NCI-H226 (cell line): ENCODE measurements around the gene MYOM1.

Source experiments
- DNase-seq: peaks from one replicate; pipeline ENCODE4 v3.0.0-alpha.2; 2015

Gene MYOM1

DNA sequence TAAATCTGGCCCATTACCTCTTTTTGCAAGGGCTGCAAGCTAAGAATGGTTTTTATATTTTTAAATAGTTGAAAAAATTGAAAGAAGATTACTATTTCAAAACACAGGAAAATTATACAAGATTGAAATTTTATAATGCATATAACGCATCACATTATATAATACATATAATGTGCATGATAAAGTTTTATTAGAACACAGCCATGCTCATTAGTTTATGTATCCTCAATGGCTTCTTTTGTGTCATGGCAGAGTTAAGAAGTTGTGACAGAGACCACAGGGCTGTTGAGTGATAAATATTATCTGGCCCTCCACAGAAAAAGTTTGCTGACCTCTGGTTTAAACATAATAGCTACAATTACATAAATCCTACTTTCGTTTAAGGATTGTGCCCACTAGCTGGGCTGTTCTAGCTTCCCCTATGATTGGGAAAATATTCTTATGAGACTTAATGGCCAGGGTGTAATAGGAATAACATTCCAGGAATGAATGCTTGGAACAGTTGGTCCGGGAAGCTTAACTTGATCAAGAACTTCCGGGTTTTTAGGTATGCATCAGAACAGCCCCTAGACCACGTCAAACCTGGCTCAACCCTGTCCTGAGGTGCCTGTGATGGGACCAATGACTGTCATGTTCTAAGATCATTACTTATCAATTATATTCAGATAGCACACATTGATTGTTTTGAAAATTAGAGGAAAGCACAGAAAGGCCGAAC is 108.1 kb downstream of the MYOM1 start:
- DNase-seq, result no peak

DNA sequence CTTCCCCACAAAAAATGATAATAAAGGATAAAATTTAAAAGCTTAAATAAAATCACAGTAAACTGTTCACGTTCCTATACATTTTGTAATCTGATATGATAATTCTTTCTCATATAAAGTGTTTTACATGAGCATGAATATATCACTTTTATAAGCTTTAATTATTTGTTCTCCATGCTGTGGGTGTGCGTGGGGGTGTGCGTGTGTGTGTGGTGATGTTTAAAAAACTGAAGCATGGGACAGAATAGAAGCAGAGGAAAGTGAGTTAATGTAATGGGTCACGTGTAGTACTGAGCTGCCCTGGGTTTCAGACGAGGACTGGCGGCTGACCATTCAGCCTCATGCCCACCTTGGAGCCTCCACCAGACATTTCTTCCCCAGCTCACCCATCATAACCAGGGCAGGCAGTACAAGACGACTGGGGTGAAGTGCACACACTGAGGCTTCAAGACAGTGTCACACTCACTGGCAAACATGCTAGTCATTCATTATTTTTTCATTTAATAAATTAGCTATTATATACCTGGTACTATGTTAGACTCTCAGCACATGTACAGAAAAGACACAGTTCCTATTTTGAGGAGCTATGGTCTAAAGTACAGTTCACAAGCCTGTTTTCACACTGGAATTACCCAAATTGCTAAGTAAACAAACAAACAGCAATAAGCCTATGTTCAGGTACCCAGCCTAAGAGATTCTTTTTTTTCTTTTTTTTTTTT is 109.6 kb downstream of the MYOM1 start:
- no peak for DNase-seq

DNA sequence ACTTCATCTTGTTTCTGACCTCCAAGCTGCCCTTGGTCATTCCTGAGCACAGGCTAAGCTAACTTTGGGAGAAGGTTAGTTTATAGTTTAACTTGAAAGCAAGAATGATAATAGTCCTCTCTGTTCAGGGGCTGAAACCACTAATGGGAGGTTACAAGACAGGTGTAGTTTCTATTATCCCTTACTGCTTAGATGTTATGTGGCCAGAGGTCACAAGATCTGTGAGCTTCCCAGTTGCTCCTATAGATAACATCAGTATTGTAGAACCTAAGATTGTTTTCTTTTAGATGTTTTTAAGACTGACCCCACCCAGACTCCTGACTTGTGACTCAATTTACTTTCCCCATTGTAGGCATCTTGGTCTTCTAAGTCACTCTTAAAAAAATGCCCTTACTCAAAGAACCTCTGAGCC is 112.0 kb downstream of the MYOM1 start:
- no peak for DNase-seq

DNA sequence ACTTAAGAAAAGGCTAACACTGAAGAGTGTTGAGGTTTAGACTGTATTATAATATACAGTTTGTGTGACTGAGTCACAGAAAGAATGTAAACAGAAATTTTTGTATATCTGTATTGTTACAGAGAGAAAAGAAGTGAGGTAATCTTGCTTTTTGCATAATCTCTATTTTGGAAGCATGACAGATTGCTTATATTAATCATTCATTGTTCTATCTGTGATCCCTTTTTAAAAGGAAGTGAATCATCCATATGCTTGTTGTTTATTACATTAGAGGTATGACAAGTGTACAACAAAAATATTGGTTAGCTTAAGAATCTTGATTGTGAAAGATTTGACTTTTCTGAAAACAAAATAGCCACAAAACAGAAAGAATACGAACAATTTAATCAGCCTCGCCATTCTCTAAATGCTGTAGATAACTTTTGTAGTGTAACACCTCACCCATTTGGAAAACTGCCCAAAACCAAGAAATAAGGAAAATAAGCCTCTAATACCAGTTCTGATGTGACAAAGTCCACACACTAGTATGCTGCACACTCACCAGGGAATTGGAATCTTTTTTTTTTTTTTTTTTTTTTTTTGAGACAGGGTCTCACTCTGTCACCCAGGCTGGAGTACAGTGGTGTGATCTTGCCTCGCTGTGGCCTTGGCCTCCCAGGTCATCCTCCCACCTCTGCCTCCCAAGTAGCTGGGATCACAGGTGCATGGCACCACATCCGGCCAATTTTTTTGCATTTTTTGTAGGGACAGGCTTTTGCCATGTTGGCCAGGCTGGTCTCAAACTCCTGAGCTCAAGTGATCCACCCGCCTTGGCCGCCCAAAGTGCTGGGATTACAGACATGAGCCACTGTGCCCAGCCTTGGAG is 115.3 kb downstream of the MYOM1 start:
- DNase-seq, result peak; percentile 57

DNA sequence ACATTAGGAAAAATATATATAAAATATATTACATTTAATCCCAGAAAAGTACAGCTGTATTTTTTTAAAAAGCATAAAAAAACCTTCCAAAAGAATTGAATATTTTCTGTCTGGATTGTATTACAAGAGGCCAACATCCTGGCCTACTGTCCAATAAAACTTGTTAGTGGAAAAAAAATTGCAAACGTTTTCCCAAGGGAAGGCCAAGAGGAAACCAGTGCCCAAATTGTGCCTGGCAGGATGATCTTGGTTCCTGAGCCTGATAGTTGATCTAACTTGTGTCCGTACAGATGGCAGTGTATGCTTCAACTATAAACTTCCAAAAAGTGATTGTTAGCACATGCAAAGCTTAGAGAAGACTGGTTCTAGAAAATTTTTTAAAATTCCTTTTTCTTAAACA is 116.2 kb downstream of the MYOM1 start:
- no peak for DNase-seq

DNA sequence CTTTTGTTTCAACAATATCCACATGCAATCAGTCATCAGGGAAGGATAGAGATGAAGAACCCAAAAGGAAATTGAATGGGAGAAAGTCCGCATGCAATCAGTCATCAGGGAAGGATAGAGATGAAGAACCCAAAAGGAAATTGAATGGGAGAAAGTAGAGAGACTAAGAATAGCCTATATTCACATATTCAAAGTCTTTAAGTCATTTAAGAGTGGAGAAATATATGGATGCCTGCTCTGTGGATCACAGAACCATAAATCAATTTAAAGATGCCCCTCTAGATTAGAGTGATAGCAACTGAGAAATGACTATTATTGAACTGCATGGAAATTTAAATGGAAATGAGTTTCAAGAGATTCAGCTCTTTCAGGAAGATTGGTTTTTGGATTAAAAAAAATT is 116.8 kb downstream of the MYOM1 start:
- no peak for DNase-seq

DNA sequence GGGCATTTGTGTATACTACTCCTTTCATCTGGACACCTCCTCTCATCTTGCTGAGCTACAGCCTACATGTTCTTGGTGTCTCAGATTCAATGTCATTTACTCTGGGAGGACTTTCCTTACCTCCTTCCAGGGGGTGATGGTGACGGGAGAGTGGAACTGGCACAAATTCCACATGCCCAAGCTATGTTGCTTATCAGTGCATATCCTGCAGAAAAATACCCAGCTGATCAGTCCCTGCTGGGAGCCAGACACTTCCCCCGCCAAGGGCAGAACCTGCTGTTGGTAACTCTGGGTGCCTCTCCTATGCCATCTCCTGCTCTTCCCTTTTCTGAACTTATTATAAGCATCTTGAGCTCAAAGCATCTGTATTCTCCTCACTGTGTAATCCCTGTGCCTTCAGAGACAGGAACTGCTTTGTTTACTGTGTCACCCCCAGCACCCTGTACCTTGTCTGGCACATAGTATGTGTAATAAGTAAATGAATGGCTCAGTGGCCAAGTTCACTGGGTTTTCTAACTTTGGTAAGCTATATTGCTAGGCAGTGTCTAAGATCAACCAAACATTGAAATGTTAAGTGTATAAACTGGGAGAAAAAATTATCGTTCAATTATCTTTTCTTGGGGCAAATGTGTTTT is 119.2 kb downstream of the MYOM1 start:
- DNase-seq, result no peak

DNA sequence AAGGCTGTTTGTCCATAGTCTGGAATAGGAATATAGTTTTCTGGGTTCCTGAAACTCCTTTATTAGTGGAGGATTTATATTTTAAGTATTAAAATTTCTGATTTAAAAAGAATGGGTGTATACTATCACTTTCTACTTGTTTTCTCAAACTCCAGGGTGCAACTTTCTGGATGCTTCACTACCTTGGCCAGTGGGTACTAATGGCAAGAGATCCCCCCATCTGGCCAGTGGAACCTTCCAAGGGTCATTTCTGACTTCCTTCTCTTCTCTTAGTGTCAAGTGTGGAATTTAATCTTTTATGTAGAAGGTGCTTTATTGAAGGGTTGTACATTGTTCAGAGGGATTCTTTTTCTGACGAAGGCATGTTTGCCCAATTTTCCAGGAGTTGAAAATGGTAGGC is 120.4 kb downstream of the MYOM1 start:
- DNase-seq, result no peak

DNA sequence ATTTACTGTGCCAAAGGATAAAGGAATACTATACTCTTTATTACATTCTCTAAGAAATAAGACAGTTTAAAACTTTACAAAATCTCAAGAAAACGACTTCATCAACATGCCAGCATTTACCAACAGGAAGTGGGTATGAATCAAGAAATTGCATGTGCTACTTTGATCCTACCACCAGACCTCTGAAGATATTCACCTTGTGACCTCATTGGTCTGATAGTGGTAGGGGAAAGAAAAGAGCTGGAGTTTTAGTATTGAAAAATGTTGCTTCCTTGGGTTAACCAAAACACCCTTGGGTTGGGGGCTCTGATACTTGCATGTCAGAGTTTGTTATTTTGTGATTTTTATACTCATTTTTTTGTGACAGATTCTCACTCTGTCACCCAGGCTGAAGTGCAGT is 122.7 kb downstream of the MYOM1 start:
- DNase-seq, result peak; percentile 14

DNA sequence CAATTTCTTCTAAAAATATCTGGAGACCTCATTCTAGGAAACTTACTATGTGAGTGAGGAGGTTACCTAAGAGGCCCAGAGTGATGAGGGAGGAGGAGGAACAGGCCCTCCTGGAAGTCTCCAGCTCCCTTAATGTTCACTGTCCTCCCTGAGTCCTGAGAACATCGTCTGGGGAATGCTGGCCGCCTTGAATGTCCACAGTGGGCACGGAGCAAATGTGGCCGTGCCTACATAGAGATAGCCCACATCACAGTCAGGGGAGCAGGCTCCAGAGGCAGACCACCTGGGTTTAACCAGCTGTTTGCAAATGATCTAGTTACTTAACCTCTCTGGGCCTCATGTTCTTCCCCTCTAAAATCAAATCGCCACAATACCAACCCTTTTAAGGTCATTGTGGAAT is 123.8 kb downstream of the MYOM1 start:
- DNase-seq, result no peak

DNA sequence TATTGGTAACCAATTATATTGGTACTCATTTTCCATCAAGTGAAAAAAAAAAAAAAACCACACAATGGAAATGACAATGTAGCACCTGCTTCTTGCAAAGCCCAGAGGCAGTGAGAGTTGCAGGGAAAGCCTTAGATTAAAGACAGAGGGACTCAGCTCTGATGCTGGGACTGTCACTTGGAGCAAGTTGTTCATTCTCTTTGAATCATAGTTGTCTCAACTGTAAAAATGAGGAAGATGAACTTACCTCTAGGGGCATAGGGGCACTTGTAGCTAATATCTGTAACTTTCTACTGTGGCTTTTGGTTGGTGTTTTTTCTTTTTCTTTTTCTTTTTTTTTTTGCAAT is 125.5 kb downstream of the MYOM1 start:
- no peak for DNase-seq

DNA sequence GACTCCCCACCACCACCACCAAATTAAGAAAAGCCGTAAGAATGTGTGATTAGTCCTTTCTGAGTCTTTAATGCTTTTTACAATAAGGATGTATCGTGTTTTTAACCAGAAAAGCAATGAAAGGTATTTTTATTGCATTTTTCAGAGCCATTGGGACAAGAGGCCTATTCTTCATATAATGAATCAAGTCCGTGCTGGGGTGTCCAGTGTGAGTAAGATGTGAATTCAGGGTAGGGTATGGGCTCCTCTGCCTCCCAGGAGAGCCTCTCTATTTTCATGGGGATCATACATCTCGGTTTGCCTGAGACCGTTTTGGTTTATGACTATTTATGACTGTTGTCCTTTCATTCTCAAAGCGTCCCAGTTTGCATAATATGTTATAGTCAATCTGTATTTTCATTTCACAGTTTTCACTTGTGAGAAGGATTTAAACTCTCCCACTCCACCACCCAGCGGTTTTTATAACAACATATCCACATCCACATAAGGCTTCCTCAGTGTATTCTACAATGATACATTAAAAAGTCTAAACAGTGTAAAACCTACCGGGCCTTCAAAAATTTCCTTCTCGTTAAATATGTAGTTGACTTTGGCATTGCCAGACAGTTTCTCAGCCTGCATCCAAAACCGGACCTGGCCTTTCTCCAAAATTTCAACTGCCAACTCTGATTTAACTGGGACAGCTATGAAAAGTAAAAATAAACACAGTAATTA is 126.0 kb downstream of the MYOM1 start:
- no peak for DNase-seq

DNA sequence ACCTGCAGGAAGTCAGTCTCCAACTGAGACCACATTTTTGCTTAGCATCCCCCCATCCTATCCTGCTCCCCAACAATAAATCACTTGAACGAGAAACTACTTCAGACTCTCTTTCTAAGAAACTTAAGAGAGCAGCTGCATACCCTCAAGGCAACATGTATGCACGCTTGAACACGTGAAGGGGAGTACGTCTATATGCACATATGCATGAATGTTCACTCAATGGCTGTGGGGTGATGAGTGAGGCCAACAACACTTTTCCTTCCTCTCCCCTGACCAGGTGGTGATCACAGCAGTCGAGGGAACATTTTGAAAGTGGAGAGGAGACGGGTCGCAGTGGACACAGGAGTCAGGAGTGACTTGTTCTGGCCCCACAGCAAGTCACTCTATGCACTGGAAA is 127.0 kb downstream of the MYOM1 start:
- no peak for DNase-seq

DNA sequence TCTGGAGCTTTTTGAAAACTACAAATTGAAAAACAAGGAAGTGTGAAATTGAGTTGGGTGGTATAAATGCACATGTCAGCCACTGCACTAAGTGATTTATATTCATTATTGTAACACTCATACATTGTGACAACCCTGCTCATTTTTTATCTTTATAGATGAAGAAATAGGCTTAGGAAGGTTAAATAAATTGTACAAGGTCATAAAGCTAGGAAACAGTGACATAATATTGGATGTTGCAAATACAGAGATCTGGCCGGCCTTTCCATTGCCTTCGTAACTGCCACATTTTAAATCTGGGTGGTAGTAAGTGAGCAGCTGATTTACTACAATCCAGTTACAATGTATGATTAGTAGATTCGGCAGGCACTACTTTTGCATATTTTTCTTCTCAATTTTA is 130.2 kb downstream of the MYOM1 start:
- no peak for DNase-seq

DNA sequence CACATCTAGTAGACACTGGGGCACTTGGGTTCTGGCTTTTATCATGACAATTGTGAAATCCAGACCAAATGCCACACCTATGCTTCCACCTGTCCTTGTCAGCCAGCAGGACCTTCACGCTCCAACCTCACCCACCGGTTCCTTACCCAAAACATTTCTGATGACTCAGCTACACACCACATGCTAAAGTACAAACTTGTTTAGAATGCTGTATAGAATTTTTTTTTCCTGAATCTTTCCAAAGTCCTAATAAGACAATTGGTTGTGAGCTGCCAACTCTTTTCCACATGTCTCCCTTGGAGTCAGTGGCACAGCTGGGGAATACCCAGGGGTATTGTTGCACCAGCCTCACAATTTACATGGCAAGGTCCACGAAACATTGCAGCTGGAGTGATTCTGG is 131.3 kb downstream of the MYOM1 start:
- no peak for DNase-seq

DNA sequence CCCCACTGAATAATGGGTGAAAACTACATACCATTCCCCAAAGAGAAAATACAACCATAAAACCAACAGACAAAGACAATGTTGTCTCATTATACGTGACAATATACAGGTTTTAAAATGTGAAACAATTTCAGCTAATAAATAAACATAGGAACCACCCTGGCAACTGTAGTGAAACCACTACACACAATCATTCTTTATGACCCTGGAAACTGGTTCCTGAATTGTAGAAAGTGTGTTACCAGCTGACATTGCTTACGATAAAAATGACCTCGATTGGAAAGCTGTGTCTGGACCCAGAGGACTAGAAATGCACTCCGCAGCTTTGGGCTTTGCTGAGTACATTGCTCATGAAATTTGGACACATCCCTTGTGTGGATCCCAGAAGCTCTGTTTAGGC is 132.9 kb downstream of the MYOM1 start:
- no peak for DNase-seq

DNA sequence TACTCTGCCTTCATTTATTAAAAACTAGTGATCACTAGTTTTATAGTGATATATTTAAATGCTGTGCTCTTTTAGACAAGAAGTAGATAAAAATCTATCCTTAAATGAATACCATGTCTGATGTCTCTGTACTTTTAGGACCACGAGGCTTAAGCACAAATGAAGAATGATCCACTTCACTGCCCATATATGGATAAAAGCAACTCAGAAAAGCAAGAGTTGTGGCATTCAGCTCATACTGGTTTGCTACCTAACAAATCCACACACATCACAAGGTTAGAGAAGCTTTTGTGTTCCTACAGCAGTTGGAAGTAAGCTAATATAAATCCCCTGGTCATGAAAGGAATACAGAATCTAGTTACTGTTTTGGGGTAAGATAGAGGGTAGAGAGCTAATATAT is 134.2 kb downstream of the MYOM1 start:
- no peak for DNase-seq

DNA sequence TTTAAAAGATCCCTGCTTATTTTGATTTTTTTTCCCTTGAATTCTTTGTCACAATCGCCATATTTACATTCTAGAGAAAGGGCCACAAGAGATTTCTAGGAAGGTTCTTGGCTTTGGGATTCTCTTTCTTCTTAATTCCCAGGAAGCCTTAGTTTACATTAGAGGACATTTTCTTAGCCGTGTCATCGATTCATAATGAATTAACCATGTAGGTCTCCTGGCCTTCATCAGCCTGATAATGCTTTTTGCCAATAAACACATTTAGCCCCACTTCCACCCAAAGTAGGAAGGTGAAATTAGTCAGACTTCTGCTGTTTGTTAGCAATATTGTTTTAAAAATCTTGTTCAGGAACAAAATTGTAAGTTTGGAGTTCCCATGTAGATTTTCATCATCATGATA is 135.6 kb downstream of the MYOM1 start:
- no peak for DNase-seq

DNA sequence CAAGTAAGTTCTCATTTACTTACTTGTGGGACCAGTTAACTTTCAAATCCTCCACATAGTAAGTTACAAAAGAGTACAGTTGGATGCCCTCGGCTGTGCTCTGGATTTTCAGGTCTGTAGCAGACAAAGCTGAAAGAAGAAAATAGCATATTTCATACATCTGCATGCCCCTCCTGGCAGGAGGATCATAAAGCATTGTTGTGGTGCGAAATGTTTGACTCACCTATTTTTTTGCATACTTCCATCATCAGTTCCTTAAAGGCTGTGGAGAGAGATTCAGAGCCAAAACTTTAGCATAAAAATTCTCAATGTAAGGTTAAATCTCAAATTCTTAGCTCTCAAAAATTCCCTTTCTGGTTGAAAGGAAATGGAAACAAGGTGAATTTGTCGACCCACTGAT is 136.0 kb downstream of the MYOM1 start:
- DNase-seq, result no peak

DNA sequence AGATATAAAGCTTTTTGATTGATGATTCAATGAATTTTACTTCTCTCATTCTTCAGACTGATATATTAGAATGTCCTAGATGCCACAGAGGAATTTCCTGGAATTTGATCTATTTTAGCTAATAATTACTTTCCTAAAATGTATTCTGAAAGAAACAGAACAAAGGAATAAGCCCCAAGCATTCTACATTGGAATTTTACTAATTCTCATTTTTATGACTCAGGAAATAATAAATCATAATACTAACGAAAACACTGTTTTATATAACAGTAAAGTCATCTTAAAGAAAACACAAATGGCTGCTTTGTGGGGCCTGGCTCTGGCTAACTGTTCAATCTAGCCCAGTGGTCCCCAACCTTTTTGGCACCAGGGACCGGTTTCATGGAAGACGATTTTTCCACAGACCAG is 138.2 kb downstream of the MYOM1 start:
- no peak for DNase-seq

DNA sequence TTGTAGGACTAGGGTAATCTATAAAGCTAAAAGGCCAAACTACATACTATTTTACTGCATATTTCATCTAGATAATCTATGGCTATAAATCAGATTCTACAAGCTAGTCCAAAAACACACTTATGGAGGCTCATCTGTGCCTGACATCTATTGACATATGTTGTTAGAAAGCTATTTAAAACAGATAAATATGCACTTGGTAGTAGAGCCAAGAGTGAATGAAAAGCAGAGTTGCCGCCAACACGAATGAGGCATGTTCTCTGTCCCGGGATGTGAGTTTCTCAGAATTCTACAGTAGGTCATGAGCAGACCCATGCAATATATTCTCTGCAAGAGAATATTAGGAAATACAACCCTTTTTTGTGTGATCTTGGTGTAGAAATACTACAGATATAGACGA is 140.1 kb downstream of the MYOM1 start:
- no peak for DNase-seq

DNA sequence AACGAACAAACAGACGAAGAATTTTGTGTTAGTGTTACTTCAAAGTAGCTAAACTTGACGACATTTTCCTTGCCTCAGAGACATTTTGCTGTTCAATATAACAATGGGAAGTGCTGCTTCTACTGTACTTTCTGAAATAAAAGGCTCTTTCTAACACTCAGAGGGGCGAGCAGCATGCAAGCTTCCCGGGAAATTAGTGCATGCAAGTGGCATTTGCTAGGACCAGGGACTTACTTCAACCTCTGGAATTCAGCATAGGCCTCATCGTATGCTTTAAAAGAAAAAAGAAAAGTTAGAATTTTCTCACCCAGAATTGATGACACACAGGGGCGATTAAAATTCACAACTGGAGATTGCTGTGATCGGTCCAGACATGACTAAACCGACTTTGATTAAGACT is 144.3 kb downstream of the MYOM1 start:
- DNase-seq, result no peak

DNA sequence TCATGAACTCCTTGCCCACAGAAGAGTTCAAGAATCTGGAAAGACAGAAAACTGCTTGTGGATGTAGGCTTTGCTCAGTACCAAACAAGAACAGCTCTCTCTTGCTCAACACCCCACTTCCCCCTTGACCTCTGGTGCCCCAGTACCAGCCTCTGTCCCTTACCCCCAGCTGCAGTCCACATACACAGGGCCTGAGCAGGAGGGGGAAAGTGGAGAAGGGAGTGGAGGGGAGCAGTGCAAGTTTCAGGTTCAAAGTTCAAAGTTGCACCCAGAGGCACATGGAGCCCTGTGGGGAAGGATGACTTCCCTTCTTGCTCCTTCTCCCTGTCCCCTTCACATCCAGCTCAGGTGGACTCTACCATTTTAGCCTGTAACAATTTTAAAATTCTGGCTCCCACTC is 145.7 kb downstream of the MYOM1 start:
- no peak for DNase-seq
